Measurements from ENCODE around the gene GJB4.

- TF ChIP-seq CTCF (IDR thresholded peaks at IDR 0.05) (no peak), POLR2A (IDR thresholded peaks at IDR 0.05) (no peak)
Observed at GRCh38 chr1:34796990-34797389, 37.5 kb downstream of the GJB4 start.

All from Peyer's patch (tissue), 4 donors.